LNCaP clone FGC (cell line): ENCODE data around the gene KLKB1.

ENCODE experiments used
- DNase-seq: peaks from one replicate; pipeline ENCODE4 v3.0.0-alpha.2; 2011; ENCODE audit warnings: low read depth
- H3K4me3 ChIP-seq: 2 replicates; pipeline ENCODE4 v1.5.1; 2011; ENCODE audit warnings: mild to moderate bottlenecking, low read depth, low read length, control low read depth
- CTCF ChIP-seq: IDR thresholded peaks from 2 replicates; pipeline ENCODE4 v1.5.1; 2012; ENCODE audit warnings: mild to moderate bottlenecking; ENCODE audit not compliant: control insufficient read depth, insufficient read depth; ENCODE audit errors: extremely low read depth

The KLKB1 gene

DNA sequence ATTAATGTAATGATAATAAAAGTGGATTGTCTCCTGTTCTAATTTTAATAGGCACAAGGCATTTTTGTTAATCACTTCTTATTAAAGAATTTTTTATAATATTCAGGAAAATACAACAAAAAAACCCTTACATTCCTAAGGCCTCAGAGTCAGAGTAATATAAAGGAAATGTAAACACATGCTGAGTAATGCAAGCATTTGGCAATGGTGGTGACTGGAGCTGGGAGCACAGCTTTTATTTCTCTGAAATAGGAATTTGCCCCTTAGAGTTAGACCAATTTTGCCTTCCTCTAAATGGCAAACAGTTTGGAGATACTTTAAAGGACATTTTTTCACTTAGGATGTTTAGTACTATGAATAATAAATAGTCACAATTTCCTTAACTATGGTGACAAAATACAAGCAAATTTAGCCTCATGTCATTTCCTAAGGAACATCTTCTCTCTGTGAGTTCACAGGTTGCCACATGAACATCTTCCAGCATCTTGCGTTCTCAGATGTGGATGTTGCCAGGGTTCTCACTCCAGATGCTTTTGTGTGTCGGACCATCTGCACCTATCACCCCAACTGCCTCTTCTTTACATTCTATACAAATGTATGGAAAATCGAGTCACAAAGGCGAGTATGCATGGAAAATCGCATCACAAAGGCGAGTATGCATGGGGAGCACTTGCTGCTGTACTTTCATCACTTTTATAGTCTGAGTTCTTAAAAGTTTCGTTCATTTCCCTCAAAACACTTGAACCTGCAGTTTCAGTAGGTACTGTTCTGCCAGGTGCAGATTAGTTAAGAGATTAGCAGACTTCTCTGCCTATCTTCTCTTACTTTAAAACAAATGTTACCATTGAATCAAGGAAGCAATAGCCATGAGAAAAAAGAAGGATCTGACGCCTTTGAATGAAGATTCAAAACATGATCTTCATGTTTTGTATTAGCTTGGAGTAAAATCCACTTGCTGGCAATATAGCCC is 22.8 kb downstream of the KLKB1 start:
- H3K4me3 ChIP-seq: no peak overlapping the region
- no peak for DNase-seq
- TF ChIP-seq CTCF: no peak

DNA sequence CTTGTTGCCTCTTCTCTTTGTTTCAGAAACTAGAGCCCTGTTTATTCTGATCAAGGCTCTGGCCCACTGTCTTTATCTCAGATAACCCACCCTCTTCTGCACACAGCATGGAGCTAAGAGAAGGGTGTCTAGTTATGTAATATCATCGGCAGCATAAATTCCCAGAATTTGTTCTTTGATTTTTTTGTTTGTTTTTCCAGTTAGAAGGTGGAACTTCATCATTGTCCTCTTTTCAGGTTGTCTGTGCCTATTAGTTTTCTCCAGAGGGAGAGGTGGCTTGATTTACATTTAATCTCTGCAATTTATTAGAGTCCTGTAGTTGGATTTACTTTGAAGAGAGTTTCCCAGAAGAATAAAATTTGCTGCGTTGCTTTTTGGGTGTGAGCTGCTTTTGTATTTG is 23.5 kb downstream of the KLKB1 start:
- no peak overlapping the region for H3K4me3 ChIP-seq
- DNase-seq: no peak
- TF ChIP-seq CTCF: no peak

- no peak for TF ChIP-seq CTCF
- no peak overlapping the region for H3K4me3 ChIP-seq
- DNase-seq: no peak
Measured at GRCh38 chr4:186255122-186255521, 27.8 kb downstream of the KLKB1 start.

DNA sequence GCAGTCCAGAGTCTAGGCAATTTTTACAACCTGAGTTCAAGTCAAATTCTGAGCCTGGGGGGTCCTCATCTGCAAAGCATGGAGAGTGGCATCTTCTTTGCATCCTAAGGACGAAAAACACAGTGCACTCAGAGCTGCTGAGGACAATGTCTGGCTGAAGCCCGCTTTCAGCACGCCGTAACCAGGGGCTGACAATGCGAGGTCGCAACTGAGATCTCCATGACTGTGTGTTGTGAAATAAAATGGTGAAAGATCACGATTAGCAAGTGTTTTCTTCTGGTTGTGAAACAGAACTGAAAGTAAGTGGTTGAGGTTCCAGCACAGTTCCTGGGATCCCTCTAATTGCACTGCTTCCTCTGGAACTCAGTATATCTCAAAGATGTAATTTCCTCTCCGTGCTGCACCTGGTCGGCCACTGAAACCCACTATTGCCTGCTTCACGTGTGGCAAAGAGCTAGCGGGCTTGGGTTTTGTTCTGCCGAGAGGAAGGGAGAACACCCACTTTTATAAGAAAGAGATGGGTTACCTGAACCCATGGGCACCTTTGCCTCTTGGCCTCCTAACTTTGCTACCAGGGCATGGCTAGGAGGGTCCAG is 31.0 kb downstream of the KLKB1 start:
- no peak for DNase-seq
- H3K4me3 ChIP-seq: no peak overlapping the region
- TF ChIP-seq CTCF: no peak

DNA sequence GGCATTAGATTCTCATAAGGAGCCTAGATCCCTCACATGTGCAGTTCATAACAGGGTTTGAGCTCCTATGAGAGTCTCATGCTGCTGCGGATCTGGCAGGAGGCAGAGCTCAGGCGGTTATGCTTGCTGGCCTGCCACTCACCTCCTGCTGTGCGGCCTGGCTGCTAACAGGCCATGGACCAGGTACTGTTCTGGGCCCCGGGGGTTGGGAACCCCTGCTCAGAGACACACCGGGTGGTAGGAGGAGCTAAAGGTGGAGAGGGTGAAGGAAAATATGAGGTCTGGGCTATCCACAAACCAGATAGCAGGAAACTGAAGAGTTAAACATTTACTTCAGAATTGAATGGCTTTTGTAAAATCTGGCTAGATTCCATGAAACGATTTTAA is 32.8 kb downstream of the KLKB1 start:
- no peak for DNase-seq
- no peak for TF ChIP-seq CTCF

DNA sequence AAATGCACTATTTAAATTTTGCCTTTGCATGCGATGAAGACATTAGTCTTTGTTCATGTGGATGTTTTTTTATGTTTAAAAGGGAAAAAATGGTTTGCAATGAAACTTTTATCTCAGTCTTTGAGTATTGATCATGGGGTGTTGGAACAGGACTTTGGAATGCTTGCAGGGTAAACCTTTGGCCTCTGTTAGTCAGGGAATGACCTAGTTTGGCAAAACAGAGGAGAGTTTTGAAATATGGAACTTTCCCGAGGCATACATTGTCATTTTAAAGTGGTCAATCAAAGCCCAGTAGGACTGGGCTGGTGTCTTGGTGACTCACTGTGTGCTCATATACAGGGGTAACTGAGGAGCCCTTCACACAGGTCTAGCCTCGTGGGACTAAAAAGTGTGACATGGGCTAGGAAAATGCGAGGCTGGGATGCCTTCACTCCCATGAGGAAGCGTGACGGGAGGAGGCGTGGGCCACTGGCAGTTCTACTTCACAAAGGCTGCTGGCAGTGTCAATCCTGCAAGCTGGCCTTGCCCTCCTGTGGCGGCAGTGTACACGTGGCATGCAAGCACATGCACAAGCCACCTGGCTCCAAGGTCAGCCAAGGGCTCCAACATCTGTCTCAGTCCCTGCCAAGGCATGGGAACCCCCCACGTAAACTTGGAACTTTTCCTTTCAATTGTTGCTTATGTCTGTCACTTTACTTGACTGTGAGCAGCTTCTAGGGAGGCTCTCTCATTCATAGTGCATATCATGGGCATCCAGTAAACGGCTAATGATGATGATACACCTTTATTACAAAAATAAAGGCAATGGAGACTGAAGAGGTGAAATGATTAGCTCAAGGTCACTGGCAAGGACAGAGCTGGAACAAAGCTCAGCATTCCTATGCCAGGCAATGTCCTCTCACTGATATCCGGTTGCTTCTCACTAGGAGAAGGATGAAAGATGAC is 33.5 kb downstream of the KLKB1 start:
- DNase-seq: no peak
- TF ChIP-seq CTCF: no peak

More for the DNA sequence above, 32.8 kb downstream of the KLKB1 start:
- no peak overlapping the region for H3K4me3 ChIP-seq

More for the DNA sequence above, 33.5 kb downstream of the KLKB1 start:
- H3K4me3 ChIP-seq: no peak overlapping the region
